Measurements from ENCODE around the gene BRCA2.

BRCA2 gene, protein sequence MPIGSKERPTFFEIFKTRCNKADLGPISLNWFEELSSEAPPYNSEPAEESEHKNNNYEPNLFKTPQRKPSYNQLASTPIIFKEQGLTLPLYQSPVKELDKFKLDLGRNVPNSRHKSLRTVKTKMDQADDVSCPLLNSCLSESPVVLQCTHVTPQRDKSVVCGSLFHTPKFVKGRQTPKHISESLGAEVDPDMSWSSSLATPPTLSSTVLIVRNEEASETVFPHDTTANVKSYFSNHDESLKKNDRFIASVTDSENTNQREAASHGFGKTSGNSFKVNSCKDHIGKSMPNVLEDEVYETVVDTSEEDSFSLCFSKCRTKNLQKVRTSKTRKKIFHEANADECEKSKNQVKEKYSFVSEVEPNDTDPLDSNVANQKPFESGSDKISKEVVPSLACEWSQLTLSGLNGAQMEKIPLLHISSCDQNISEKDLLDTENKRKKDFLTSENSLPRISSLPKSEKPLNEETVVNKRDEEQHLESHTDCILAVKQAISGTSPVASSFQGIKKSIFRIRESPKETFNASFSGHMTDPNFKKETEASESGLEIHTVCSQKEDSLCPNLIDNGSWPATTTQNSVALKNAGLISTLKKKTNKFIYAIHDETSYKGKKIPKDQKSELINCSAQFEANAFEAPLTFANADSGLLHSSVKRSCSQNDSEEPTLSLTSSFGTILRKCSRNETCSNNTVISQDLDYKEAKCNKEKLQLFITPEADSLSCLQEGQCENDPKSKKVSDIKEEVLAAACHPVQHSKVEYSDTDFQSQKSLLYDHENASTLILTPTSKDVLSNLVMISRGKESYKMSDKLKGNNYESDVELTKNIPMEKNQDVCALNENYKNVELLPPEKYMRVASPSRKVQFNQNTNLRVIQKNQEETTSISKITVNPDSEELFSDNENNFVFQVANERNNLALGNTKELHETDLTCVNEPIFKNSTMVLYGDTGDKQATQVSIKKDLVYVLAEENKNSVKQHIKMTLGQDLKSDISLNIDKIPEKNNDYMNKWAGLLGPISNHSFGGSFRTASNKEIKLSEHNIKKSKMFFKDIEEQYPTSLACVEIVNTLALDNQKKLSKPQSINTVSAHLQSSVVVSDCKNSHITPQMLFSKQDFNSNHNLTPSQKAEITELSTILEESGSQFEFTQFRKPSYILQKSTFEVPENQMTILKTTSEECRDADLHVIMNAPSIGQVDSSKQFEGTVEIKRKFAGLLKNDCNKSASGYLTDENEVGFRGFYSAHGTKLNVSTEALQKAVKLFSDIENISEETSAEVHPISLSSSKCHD (N-terminal part only)

DNA sequence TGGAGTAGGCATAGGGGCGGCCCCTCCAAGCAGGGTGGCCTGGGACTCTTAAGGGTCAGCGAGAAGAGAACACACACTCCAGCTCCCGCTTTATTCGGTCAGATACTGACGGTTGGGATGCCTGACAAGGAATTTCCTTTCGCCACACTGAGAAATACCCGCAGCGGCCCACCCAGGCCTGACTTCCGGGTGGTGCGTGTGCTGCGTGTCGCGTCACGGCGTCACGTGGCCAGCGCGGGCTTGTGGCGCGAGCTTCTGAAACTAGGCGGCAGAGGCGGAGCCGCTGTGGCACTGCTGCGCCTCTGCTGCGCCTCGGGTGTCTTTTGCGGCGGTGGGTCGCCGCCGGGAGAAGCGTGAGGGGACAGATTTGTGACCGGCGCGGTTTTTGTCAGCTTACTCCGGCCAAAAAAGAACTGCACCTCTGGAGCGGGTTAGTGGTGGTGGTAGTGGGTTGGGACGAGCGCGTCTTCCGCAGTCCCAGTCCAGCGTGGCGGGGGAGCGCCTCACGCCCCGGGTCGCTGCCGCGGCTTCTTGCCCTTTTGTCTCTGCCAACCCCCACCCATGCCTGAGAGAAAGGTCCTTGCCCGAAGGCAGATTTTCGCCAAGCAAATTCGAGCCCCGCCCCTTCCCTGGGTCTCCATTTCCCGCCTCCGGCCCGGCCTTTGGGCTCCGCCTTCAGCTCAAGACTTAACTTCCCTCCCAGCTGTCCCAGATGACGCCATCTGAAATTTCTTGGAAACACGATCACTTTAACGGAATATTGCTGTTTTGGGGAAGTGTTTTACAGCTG is at the start of gene BRCA2, which contains the start of gene ZAR1L:
TSS of gene BRCA2 (plus strand) at position 271 of the 790 bp plus-strand sequence. CDS start 953 bp downstream, outside the sequence.
TSS of gene ZAR1L (minus strand) at position 126 of the 790 bp plus-strand sequence. CDS start 3,438 bp downstream, outside the sequence.
- peak; percentile 77 for DNase-seq (ENCODE audit: low spot score)
- FAIRE-seq: peak; percentile 25

- no peak for DNase-seq (ENCODE audit: low spot score)
- no peak for FAIRE-seq
Measured at GRCh38 chr13:32265726-32266125, 49.6 kb upstream of the BRCA2 start.

- DNase-seq (ENCODE audit: low spot score) (no peak), FAIRE-seq (no peak)
Measured at GRCh38 chr13:32266130-32266529, 49.2 kb upstream of the BRCA2 start.

- FAIRE-seq (no peak), DNase-seq (ENCODE audit: low spot score) (no peak)
Measured at GRCh38 chr13:32267836-32268439, 47.4 kb upstream of the BRCA2 start.

GRCh38 chr13:32272021-32272683 is 43.2 kb upstream of the BRCA2 start:
- no peak for DNase-seq (ENCODE audit: low spot score)
- no peak for FAIRE-seq

DNA sequence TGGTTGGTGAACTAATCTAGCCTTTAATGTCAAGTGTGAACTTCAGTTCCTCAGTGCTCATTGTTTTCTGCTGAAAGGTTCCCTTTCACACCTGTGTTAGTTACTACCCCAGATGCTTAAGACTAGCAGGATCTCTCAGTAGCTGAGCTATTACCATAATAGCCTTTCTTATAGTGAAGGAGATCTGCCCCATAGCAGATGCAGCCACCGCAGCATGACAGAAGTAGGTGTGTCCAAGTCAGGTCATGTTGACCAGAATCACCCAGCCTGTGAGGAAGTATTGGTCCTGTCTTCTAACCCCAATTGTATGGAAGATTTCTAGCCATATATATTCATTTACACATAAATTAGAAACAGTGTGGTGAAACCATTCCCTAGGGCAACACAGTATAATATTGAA is 37.5 kb upstream of the BRCA2 start:
- DNase-seq (ENCODE audit: low spot score): no peak
- no peak for FAIRE-seq

DNA sequence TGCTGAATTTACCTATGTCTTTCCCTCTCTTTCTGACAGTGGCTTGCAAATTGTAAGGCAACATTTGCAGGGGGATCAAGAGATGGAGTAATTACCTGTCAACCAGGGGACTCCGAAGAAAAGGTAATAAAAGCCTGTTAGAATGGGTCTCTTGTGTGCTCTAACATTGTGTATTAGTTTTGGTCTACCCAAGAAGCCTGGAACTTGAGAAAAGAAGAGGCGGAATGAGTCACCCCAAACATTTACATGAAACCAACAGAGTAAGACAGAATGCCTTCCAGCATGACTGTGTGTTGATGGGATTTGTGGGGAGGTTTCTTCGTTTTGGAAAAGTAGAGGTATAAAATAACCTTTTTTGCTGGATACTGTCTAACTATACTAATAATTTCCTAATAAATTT is 36.9 kb upstream of the BRCA2 start:
- DNase-seq (ENCODE audit: low spot score): no peak
- FAIRE-seq: no peak

DNA sequence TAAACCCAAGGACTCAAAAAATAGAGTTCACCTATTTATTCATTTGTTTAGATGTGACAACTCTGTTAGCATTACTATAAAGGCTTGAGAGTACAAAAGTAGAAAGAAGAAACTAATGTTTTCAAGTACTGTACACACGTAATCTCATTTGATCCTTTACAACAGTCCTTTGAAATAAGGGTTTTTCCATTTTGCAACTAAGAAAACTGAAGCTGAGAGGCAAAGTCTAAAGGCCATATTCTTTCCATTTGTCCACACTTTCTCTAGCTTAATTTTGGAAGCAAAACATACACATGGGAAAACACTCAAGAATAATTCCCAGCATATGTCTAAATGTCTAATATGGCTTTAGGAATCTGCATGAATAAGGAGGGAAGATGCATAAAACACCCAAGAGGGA is 34.2 kb upstream of the BRCA2 start:
- FAIRE-seq: no peak
- DNase-seq (ENCODE audit: low spot score): no peak

- no peak for DNase-seq (ENCODE audit: low spot score)
- no peak for FAIRE-seq
Measured at GRCh38 chr13:32282096-32282711, 33.1 kb upstream of the BRCA2 start.

GRCh38 chr13:32284927-32285632 is 30.2 kb upstream of the BRCA2 start:
- FAIRE-seq (no peak), DNase-seq (ENCODE audit: low spot score) (peak; percentile 44)

DNA sequence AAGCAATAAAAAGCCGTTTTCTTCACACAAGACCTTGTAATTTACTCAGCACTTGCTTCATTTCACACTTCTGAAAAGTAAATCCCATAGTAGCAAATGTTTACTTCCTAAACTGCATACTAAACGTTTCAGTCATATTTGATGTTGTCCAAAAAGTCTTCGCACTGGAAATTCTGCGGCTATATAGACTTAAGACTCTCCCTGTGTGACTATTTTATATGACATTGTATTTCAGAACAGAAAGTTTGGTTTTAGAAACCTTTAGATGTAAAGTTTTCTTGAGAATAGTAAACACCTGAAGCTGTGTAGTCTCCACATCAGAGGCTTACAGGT is 29.7 kb upstream of the BRCA2 start:
- DNase-seq (ENCODE audit: low spot score) (no peak), FAIRE-seq (no peak)

- no peak for FAIRE-seq
- no peak for DNase-seq (ENCODE audit: low spot score)
Measured at GRCh38 chr13:32297206-32297605, 18.1 kb upstream of the BRCA2 start.

DNA sequence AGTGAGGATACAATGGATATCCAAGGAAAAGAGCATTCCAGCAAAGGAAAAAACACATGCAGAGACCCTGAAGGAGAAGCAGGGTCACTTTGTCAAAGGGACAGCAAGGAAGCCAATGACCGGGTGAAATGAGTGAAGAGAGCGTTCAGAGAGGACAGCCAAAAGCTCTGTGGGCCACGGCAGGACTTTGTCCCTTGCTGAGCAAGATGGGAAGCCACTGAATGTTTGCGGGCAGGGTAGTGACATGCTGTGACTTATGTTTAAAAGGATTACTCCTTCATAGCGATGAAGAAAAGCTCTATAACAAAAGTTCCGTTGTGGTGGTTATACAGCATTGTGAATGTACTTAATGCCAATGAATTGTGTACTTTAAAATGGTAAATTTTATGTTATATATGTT is 16.6 kb upstream of the BRCA2 start:
- FAIRE-seq: no peak
- DNase-seq (ENCODE audit: low spot score): no peak

DNA sequence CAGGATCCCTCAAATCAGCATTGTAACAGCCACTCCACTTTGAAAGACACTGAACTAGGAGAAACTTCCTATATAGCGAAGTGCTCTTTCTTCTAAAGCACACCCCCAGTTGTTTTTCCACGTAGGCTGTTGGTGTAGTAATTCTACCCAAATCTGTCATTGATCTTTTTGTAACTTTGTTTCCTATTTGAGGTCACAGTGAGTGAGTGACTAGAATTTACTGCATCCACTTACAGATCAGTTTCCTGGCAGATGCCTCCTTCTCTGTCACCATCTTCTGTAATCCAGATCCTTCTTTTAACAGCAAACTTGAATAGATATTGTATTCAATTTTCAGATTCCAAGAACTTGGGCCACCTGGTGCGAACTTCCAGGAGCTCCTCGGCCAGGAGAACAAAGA is 15.4 kb upstream of the BRCA2 start:
- FAIRE-seq (no peak), DNase-seq (ENCODE audit: low spot score) (no peak)

- FAIRE-seq: no peak
Measured at GRCh38 chr13:32300406-32300805, 14.9 kb upstream of the BRCA2 start.

GRCh38 chr13:32300920-32301319 is 14.4 kb upstream of the BRCA2 start:
- DNase-seq (ENCODE audit: low spot score) (no peak), FAIRE-seq (no peak)

More at GRCh38 chr13:32300406-32300805, 14.9 kb upstream of the BRCA2 start:
- DNase-seq (ENCODE audit: low spot score): no peak

- DNase-seq (ENCODE audit: low spot score): no peak
- no peak for FAIRE-seq
Measured at GRCh38 chr13:32302461-32302860, 12.8 kb upstream of the BRCA2 start.

- DNase-seq (ENCODE audit: low spot score): no peak
- FAIRE-seq: no peak
Measured at GRCh38 chr13:32305646-32306045, 9.7 kb upstream of the BRCA2 start.
